SKM-1 treated with dmso at 0.1 percent for 144 hours (cell line): ENCODE results near the gene UGT2B17.

Experiments
- DNase-seq: peaks from one replicate; lab custom pipeline; 2025; ENCODE audit not compliant: unreplicated experiment; lab: John Stamatoyannopoulos, UW

Gene UGT2B17

DNA sequence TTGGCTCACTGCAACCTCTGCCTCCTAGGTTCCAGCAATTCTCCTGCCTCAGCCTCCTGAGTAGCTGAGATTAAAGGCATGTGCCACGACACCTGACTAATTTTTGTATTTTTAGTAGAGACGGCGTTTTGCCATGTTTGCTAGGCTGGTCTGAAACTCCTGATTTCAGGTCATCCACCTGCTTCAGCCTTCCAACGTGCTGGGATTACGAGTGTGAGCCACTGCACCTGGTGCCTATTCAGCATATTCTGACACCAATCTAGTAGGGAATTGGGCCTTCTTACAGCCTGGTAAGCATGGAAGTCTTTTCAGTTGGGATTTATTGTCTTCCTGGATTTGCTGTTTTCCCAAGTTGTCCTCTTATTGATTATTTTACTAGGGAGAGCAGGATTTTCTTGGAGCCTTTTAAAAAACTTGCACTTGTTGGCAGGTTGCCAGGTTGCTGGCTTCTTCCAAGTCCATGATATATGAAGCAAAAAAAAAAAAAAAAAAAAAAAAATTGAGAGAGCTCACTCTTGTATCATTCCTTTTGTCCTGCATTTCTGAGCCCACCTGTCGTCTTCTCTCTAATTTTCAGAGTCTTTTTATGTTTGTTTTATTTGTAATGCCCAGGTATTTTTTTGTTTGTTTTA, 85.2 kb downstream of the UGT2B17 start:
- DNase-seq = no peak

- DNase-seq = no peak
Observed at GRCh38 chr4:68489338-68489737, 86.8 kb downstream of the UGT2B17 start.
